ENCODE results near the gene RAE1.

- no peak for TF ChIP-seq CTCF (IDR thresholded peaks at IDR 0.05)
- TF ChIP-seq POLR2A (IDR thresholded peaks at IDR 0.05): no peak
These were observed 31.5 kb downstream of the RAE1 start for GRCh38 chr20:57382516-57382915.

All from esophagus squamous epithelium (tissue), 4 donors.